Heart left ventricle (tissue), 16 donors: Measurements from ENCODE around the gene ISOC2. TPM values are rescaled to one million over a fixed set of nuclear protein-coding genes. Genes with fewer than 3 reads are reported as not detected.

Source experiments
- ATAC-seq, 4 donors: fragments of 200-7000 bp; cut with Tn5 transposase; one replicate each; pipeline ENCODE4 v1.9.1; 2020 to 2022; ENCODE audit warnings: moderate library complexity in 4 of 4, mild to moderate bottlenecking in 3 of 4, moderate number of reproducible peaks in 1 of 4
- DNase-seq, 5 donors: peaks; one replicate each; pipeline ENCODE4 v3.0.0-alpha.2; 2020
- H3K27ac ChIP-seq, 12 donors: fragments of 200-600 bp; sonication (generic) in 4 of 12; one replicate each; pipeline versions ENCODE4 v1.5.0 to v1.8.0; 2016 to 2022; ENCODE audit warnings: mild to moderate bottlenecking in 2 of 12
- H3K27me3 ChIP-seq, 9 donors: fragments of 200-600 bp; sonication (generic) in 2 of 9; one replicate each; pipeline versions ENCODE4 v1.5.1 to v1.8.0; 2016 to 2022; ENCODE audit warnings: mild to moderate bottlenecking in 3 of 9
- H3K36me3 ChIP-seq, 9 donors: fragments of 200-600 bp; sonication (generic) in 2 of 9; one replicate each; pipeline versions ENCODE4 v1.5.0 to v1.8.0; 2018 to 2022; ENCODE audit warnings: mild to moderate bottlenecking in 2 of 9
- H3K4me1 ChIP-seq, 12 donors: fragments of 200-600 bp; sonication (generic) in 4 of 12; one replicate each; pipeline versions ENCODE4 v1.5.0 to v1.8.0; 2016 to 2022; ENCODE audit warnings: mild to moderate bottlenecking in 3 of 12
- H3K4me3 ChIP-seq, 12 donors: fragments of 200-600 bp; sonication (generic) in 4 of 12; one replicate each; pipeline versions ENCODE4 v1.5.0 to v1.8.0; 2017 to 2022; ENCODE audit warnings: mild to moderate bottlenecking in 9 of 12, moderate library complexity in 4 of 12
- H3K9me3 ChIP-seq, 12 donors: fragments of 200-600 bp; sonication (generic) in 4 of 12; one replicate each; pipeline versions ENCODE4 v1.5.0 to v1.8.0; 2016 to 2022; ENCODE audit warnings: mild to moderate bottlenecking in 1 of 12
- POLR2A ChIP-seq, 2 donors: fragments of 450-650 bp; IDR thresholded peaks; one replicate each; pipeline ENCODE4 v1.6.1; 2017; ENCODE audit warnings: antibody characterized with exemption in 2 of 2, mild to moderate bottlenecking in 2 of 2, moderate library complexity in 2 of 2
- WGBS, 4 donors: extraction: QIAGEN DNeasy Blood & Tissue Kit in 2 of 4; methylation state at CpG; one replicate each; pipeline versions ENCODE4 v1.1.5 to v1.1.7; 2013 to 2018; 5-methylcytosine and 5-hydroxymethylcytosine counted together
- intact Hi-C, 10 donors: fragments of 100-400 bp; cut with DNase I; formaldehyde crosslinking; loops; one replicate each; pipeline versions ENCODE4 v1.11.1 to v1.14.2; 2022
- polyA plus RNA-seq, 2 donors: library from polyadenylated mRNA; stranded (reverse); fragments of 200-250 nt; gene quantifications; one replicate each; pipeline ENCODE4 v1.2.3, GENCODE V29; 2013
- total RNA-seq, 9 donors: library from RNA; depleted of rRNA in 2 of 9; stranded (reverse); fragments of >200 nt in 2 of 9; fragmentation: NEBNext Ultra II Directional in 3 of 9; extraction: Animal tissue kit (Norgen Biotek cat#: 25700) in 3 of 9; gene quantifications; one replicate each; pipeline versions ENCODE4 v1.1.0 to v1.2.4, GENCODE V29; 2016 to 2023
- TF ChIP-seq, protein P1 (sequence below), 12 donors: fragments of 200-600 bp; sonication (generic) in 4 of 12; IDR thresholded peaks; one replicate each; pipeline versions ENCODE4 v1.5.0 to v1.8.0; 2018 to 2022; ENCODE audit warnings: antibody characterized with exemption in 12 of 12, mild to moderate bottlenecking in 5 of 12
- donor health status: ischemic (EF 13 %, LVEDD 7.1; RV severe dilation, severe dysfunction).
- donor health status: healthy with polysubstance abuse.
- donor health status: DM: no; HTN: yes; CAD: no.
- donor health status: DM: no; HTN: no; CAD: no.
- donor health status: ischemic (EF 25% LVEDD 6.9; RV normal size, moderate dysfunction).
- donor health status: ischemic (EF 25% LVEDD 5.7; RV mildly dilated, moderate dysfunction).
- donor health status: healthy.
- donor health status: DM: yes; HTN: yes; CAD: no.
- donor health status: ischemic (EF 35%, LVEDD 5.7; RV mildly dilated, moderate dysfunction).
- donor health status: nonischemic (EF 11% LVEDD 7.7; RV severe dilation, severe dysfunction).
- donor health status: DM: yes; HTN: yes; CAD: no.
- donor health status: PGD.
- donor health status: ischemic (EF 29% LVEDD 5.4; RV normal size, mild dysfunction).
- donor health status: nonischemic (EF 23%, LVEDD 6.1; RV moderate dilation, normal function).

Gene ISOC2
- total and polyA plus RNA-seq, 11 donors = 36.9 to 102 (median 51.1) TPM

DNA sequence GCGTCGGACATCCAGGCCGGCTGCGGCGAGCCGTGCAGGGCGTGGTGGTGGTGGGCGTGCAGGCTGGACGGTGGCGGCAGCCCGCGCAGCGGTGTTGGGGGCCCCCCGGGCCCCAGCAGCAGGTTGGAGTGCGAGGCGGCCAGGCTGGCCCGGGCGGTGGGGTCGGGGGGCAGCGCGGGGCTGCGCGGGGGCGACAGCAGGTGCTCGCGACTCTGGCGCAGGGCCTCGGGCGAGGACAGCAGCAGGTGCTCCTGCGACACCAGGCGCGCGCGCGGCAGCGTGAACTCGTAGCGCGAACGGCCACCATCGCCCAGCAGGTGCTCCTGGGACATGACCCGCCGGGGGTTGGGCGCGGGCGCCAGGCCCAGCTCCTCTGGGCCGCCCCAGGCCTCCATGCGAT, 28.1 kb downstream of the ISOC2 start:
- no peak overlapping the region for H3K27ac ChIP-seq
- peaks cover 36 to 73% (median 44%) of the 10 kb centered on the region in 9 donors for H3K27me3 ChIP-seq
- DNase-seq = no peak
- no peak for TF ChIP-seq POLR2A (IDR thresholded peaks at IDR 0.05)
- TF ChIP-seq, protein P1, sequence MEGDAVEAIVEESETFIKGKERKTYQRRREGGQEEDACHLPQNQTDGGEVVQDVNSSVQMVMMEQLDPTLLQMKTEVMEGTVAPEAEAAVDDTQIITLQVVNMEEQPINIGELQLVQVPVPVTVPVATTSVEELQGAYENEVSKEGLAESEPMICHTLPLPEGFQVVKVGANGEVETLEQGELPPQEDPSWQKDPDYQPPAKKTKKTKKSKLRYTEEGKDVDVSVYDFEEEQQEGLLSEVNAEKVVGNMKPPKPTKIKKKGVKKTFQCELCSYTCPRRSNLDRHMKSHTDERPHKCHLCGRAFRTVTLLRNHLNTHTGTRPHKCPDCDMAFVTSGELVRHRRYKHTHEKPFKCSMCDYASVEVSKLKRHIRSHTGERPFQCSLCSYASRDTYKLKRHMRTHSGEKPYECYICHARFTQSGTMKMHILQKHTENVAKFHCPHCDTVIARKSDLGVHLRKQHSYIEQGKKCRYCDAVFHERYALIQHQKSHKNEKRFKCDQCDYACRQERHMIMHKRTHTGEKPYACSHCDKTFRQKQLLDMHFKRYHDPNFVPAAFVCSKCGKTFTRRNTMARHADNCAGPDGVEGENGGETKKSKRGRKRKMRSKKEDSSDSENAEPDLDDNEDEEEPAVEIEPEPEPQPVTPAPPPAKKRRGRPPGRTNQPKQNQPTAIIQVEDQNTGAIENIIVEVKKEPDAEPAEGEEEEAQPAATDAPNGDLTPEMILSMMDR (IDR thresholded peaks at IDR 0.05) = no peak
- H3K4me3 ChIP-seq = no peak overlapping the region
- intact Hi-C loops = no loop called here
- ATAC-seq = no peak
- 5 to 20% (median 11%) methylated on average over 4 to 48 of the region's 48 CpGs for WGBS, 4 donors
- peaks cover 0 to 6% (median 0%) of the 10 kb centered on the region in 12 donors for H3K4me1 ChIP-seq
- H3K36me3 ChIP-seq = no peaks in the 10 kb centered on the region
- H3K9me3 ChIP-seq = no peaks in the 10 kb centered on the region

DNA sequence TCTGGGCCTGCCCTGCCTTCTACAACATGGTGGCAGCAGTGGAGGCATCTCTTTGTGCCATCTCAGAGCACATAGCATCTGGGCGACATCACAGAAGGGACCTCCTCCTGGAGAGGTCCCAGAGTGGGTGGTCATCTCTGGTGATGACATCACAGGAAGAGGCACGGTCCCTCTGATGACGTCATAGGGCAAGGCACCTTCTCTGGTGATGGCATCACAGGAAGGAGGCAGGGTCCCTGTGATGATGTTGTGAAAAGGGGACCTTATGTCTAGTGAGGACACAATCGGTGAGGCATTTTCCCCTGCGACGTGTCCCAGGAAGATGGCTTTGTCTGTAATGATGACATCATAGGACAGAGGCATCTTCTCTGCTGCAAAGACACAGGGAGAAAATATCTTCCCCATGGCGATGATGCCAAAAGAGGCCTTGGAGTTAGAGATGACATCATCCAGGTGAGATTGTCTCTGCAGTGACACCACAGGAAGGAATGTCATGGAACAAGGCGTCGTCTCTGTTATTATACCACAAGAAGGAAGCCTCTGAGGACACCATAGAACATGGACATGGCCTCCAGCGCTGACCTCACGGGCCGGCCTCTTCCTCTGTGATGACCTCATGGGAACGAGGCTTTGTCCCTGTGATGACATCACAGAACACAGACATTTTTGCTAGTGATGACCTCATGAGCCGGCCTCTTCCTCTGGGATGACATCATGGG, 29.0 kb downstream of the ISOC2 start:
- DNase-seq (no peak), ATAC-seq (no peak)
- Histone ChIP-seq H3K27me3 (peaks cover 28 to 71% (median 41%) of the 10 kb centered on the region in 9 donors), H3K27ac (no peak overlapping the region), H3K4me3 (no peak overlapping the region), H3K36me3 (no peaks in the 10 kb centered on the region), H3K9me3 (no peaks in the 10 kb centered on the region), H3K4me1 (peaks cover 0 to 6% (median 0%) of the 10 kb centered on the region in 12 donors)
- no peak for TF ChIP-seq POLR2A (IDR thresholded peaks at IDR 0.05)
- TF ChIP-seq, protein P1 (IDR thresholded peaks at IDR 0.05) = no peak
- intact Hi-C loops = no loop called here
- 85 to 90% (median 88%) methylated on average over 14 of the region's 14 CpGs for WGBS, 4 donors

DNA sequence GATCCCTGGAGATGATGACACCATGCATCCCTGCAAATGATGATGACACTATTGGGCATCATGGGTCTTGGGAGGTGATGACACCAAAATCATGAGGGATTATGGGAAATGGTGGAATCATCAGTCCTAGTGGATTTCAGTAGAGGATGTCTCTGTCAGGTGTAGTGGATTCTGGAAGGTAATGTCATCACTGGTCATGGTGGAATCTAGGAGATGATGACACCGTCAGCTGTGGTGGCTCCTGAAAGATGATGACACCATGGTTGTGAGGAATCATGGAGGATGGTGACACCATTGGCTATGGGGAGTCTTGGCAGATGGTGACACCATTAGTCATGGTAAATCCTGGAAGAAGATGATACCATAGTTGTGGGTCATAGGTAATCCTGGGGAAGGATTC, 30.3 kb downstream of the ISOC2 start:
- no peak for TF ChIP-seq POLR2A (IDR thresholded peaks at IDR 0.05)
- TF ChIP-seq, protein P1 (IDR thresholded peaks at IDR 0.05) = no peak
- Histone ChIP-seq H3K27ac (no peak overlapping the region), H3K4me1 (peaks cover 0 to 6% (median 0%) of the 10 kb centered on the region in 12 donors), H3K9me3 (no peaks in the 10 kb centered on the region), H3K27me3 (peaks cover 27 to 60% (median 38%) of the 10 kb centered on the region in 9 donors), H3K4me3 (no peak overlapping the region), H3K36me3 (no peaks in the 10 kb centered on the region)
- DNase-seq (no peak), ATAC-seq (no peak)
- intact Hi-C loops = no loop called here
- 77 to 92% (median 90%) methylated on average over 1 of the region's 1 CpG for WGBS, 4 donors

DNA sequence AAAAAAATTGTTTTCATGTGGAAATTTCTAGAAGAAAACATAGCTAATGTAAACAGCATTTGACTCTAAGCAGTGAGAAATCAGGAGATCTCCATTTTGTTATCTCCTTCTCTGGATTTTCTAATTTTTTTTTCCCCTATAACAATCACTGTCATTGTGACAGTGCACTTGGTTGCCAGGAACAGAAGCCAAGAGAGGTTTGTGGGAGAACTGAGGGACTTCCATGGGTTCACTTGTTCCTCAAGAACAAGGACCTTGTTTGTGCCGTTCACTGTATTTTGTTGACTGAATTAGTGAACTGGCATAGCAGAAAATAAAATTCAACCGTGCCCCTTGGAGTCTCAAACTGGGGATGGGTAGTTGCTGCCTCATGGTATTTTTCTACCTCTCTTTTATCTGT, 35.4 kb downstream of the ISOC2 start:
- Histone ChIP-seq H3K36me3 (no peaks in the 10 kb centered on the region), H3K9me3 (no peaks in the 10 kb centered on the region), H3K27me3 (peaks cover 0 to 32% (median 9%) of the 10 kb centered on the region in 9 donors), H3K4me3 (no peak overlapping the region), H3K27ac (no peak overlapping the region), H3K4me1 (no peaks in the 10 kb centered on the region)
- TF ChIP-seq, protein P1 (IDR thresholded peaks at IDR 0.05) = no peak
- TF ChIP-seq POLR2A (IDR thresholded peaks at IDR 0.05) = no peak
- WGBS, 4 donors = 65 to 76% (median 73%) methylated on average over 2 of the region's 2 CpGs
- ATAC-seq (no peak), DNase-seq (no peak)
- intact Hi-C loops = no loop called here
